ENCODE measurements around the gene KRTAP5-3. TPM values are rescaled to one million over a fixed set of nuclear protein-coding genes. Genes with fewer than 3 reads are reported as not detected.
A peak's percentile ranks its signal among the peaks of the same experiment; 100 is the strongest.

The KRTAP5-3 gene
- total RNA-seq, 3 donors from 2014 or later: not detected

GRCh38 chr11:1573077-1573902 lies 35.0 kb downstream of the KRTAP5-3 start:
- Histone ChIP-seq H3K4me3 (peak overlapping the region; percentile 72), H3K4me1 (ENCODE audit: low read depth) (peaks cover 47% of the 10 kb centered on the region), H3K36me3 (ENCODE audit: low read depth) (no peaks in the 10 kb centered on the region), H3K9me3 (no peaks in the 10 kb centered on the region)
- DNase-seq (peak; percentile 67 to 83 (median 82)), ATAC-seq (peak; percentile 47)
- intact Hi-C loops (cut with DNase I, micrococcal nuclease): no loop called here
- TF ChIP-seq, protein P1, sequence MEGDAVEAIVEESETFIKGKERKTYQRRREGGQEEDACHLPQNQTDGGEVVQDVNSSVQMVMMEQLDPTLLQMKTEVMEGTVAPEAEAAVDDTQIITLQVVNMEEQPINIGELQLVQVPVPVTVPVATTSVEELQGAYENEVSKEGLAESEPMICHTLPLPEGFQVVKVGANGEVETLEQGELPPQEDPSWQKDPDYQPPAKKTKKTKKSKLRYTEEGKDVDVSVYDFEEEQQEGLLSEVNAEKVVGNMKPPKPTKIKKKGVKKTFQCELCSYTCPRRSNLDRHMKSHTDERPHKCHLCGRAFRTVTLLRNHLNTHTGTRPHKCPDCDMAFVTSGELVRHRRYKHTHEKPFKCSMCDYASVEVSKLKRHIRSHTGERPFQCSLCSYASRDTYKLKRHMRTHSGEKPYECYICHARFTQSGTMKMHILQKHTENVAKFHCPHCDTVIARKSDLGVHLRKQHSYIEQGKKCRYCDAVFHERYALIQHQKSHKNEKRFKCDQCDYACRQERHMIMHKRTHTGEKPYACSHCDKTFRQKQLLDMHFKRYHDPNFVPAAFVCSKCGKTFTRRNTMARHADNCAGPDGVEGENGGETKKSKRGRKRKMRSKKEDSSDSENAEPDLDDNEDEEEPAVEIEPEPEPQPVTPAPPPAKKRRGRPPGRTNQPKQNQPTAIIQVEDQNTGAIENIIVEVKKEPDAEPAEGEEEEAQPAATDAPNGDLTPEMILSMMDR (IDR thresholded peaks at IDR 0.05): no peak

DNA sequence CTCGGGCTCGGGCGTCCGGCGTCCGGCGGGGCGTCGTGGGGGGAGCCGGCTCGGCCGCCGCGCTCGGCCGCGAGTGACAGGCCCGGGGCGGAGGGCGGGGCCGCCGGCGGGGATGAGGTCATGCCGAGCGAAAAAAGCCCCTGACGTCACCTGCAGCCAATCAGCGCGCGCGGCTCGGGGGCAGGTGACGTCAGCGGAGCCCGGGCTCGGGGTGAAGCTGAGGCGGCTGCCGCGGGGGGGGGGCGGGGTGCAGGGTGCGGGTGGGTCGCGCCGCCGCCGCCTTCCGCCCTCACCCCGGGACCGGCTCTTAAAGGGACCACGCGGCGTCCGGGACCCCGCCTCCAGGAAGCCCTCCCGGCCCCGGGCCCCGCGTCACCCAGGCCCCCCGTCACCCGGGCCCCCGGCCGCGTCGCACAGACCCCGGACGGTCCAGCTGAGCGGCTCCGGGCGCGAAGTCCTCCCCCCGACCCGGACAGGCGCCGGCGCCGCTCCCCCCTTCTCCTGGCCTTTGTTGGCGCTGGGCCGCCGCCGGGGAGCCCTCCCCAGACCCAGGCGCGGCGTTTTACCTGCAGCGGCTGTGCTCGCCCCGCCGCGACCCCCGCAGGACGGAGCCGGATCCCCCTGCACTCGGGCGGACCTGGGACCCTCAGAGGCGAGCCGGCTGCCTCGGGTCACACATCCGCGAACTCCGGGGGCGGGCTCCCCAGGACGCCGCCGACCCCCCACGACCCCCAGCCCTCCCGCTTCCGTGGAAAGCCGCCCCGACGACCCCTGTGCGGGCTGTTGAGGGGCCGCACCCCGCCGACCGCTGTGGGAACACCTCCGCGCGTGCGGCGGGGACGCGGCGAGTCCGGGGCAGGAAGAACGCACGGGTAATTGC lies 35.8 kb downstream of the KRTAP5-3 start, which contains the start of gene DUSP8:
TSS of gene DUSP8 (minus strand) at position 75 of the 880 bp plus-strand sequence. CDS start 6,445 bp downstream, outside the sequence.
- Histone ChIP-seq H3K36me3 (ENCODE audit: low read depth) (no peaks in the 10 kb centered on the region), H3K4me3 (peak within 1 kb of the TSS; percentile 72), H3K9me3 (no peaks in the 10 kb centered on the region), H3K4me1 (ENCODE audit: low read depth) (peaks cover 47% of the 10 kb centered on the region)
- intact Hi-C loops (cut with DNase I, micrococcal nuclease): no loop called here
- ATAC-seq: peak; percentile 53
- DNase-seq: peak; percentile 93 to 96 (median 95)
- TF ChIP-seq, protein P1 (IDR thresholded peaks at IDR 0.05): no peak

GRCh38 chr11:1571760-1572196 lies 36.5 kb downstream of the KRTAP5-3 start:
- TF ChIP-seq, protein P1 (IDR thresholded peaks at IDR 0.05): no peak
- no peaks in the 10 kb centered on the region for H3K9me3 ChIP-seq
- peaks cover 47% of the 10 kb centered on the region for H3K4me1 ChIP-seq (ENCODE audit: low read depth)
- ATAC-seq (no peak), DNase-seq (no peak)
- intact Hi-C loops (cut with DNase I, micrococcal nuclease): no loop called here
- H3K4me3 ChIP-seq: peak overlapping the region; percentile 18
- H3K36me3 ChIP-seq (ENCODE audit: low read depth): no peaks in the 10 kb centered on the region

- ATAC-seq: no peak
- Histone ChIP-seq H3K9me3 (no peaks in the 10 kb centered on the region), H3K36me3 (ENCODE audit: low read depth) (no peaks in the 10 kb centered on the region), H3K4me3 (peak overlapping the region; percentile 18), H3K4me1 (ENCODE audit: low read depth) (peaks cover 42% of the 10 kb centered on the region)
- TF ChIP-seq, protein P1 (IDR thresholded peaks at IDR 0.05): no peak
- DNase-seq: peak; percentile 51 to 69 (median 68)
- intact Hi-C loops (cut with DNase I, micrococcal nuclease): no loop called here
Observed at GRCh38 chr11:1570896-1571759, 37.1 kb downstream of the KRTAP5-3 start.

GRCh38 chr11:1570531-1570895 lies 37.8 kb downstream of the KRTAP5-3 start:
- Histone ChIP-seq H3K36me3 (ENCODE audit: low read depth) (no peaks in the 10 kb centered on the region), H3K4me1 (ENCODE audit: low read depth) (peaks cover 38% of the 10 kb centered on the region), H3K9me3 (no peaks in the 10 kb centered on the region), H3K4me3 (no peak overlapping the region)
- DNase-seq (no peak), ATAC-seq (no peak)
- intact Hi-C loops (cut with DNase I, micrococcal nuclease): no loop called here
- TF ChIP-seq, protein P1 (IDR thresholded peaks at IDR 0.05): no peak
